Liver (tissue), 9 donors: Measurements from ENCODE around the gene BTN1A1. TPM values are rescaled to one million over a fixed set of nuclear protein-coding genes. Genes with fewer than 3 reads are reported as not detected.
A peak's percentile ranks its signal among the peaks of the same experiment; 100 is the strongest.

Experiments used
- DNase-seq: peaks from one replicate; pipeline ENCODE4 v3.0.0-alpha.2; 2017; ENCODE audit warnings: low spot score
- H3K27ac ChIP-seq, 2 donors: one replicate each; pipeline ENCODE4 v1.7.0; 2013; ENCODE audit warnings: inconsistent platforms in 2 of 2, low read length in 2 of 2, control low read depth in 1 of 2, low read depth in 1 of 2, mild to moderate bottlenecking in 1 of 2
- H3K27me3 ChIP-seq, 4 donors: one replicate each; pipeline versions ENCODE4 v1.6.1 to v1.7.0; 2013; ENCODE audit warnings: low read length in 3 of 4, inconsistent platforms in 1 of 4, mild to moderate bottlenecking in 1 of 4, moderate library complexity in 1 of 4; ENCODE audit not compliant: control insufficient read depth in 4 of 4, insufficient read depth in 4 of 4
- H3K36me3 ChIP-seq, 4 donors: one replicate each; pipeline versions ENCODE4 v1.6.1 to v1.7.0; 2013; ENCODE audit warnings: low read length in 3 of 4, mild to moderate bottlenecking in 3 of 4, low read depth in 1 of 4, moderate library complexity in 1 of 4; ENCODE audit not compliant: control insufficient read depth in 4 of 4, insufficient read depth in 3 of 4
- H3K4me1 ChIP-seq, 4 donors: one replicate each; pipeline versions ENCODE4 v1.6.1 to v1.7.0; 2013; ENCODE audit warnings: low read length in 3 of 4, mild to moderate bottlenecking in 3 of 4, moderate library complexity in 1 of 4; ENCODE audit not compliant: control insufficient read depth in 4 of 4, insufficient read depth in 4 of 4
- H3K4me3 ChIP-seq, 3 donors: one replicate each; pipeline versions ENCODE4 v1.6.1 to v1.7.0; 2013; ENCODE audit warnings: low read length in 3 of 3, control low read depth in 1 of 3, low read depth in 1 of 3, mild to moderate bottlenecking in 1 of 3
- H3K9ac ChIP-seq, 2 donors: one replicate each; pipeline ENCODE4 v1.7.0; 2013; ENCODE audit warnings: low read length in 2 of 2, mild to moderate bottlenecking in 2 of 2, moderate library complexity in 2 of 2, control low read depth in 1 of 2, low read depth in 1 of 2
- H3K9me3 ChIP-seq, 4 donors: one replicate each; pipeline versions ENCODE4 v1.6.1 to v1.7.0; 2013; ENCODE audit warnings: low read length in 3 of 4; ENCODE audit not compliant: control insufficient read depth in 4 of 4
- ATF3 ChIP-seq: IDR thresholded peaks from 2 replicates; pipeline ENCODE4 v1.6.1; 2016; ENCODE audit warnings: antibody characterized with exemption
- CTCF ChIP-seq: fragments of 150-350 bp; IDR thresholded peaks from 2 replicates; pipeline ENCODE4 v1.5.1; 2017; ENCODE audit warnings: improper control_type of control experiment, low read depth, low read length; ENCODE audit not compliant: missing input control
- EGR1 ChIP-seq, 2 donors: IDR thresholded peaks; 2 replicates each; pipeline ENCODE4 v1.6.1; 2016 to 2018; ENCODE audit warnings: antibody characterized with exemption in 2 of 2, low read depth in 2 of 2
- FOXA1 ChIP-seq: IDR thresholded peaks from 2 replicates; pipeline ENCODE4 v1.6.1; 2016; ENCODE audit warnings: antibody characterized with exemption
- FOXA2 ChIP-seq: IDR thresholded peaks from 2 replicates; pipeline ENCODE4 v1.6.1; 2016; ENCODE audit warnings: antibody characterized with exemption
- GABPA ChIP-seq, 2 donors: IDR thresholded peaks in 1 of 2; conservative IDR thresholded peaks in 1 of 2; 2 replicates each; pipeline ENCODE4 v1.6.1; 2016; ENCODE audit warnings: antibody characterized with exemption in 2 of 2, mild to moderate bottlenecking in 1 of 2, moderate library complexity in 1 of 2
- HNF4A ChIP-seq, 2 donors: conservative IDR thresholded peaks; 2 replicates each; pipeline ENCODE4 v1.6.1; 2016; ENCODE audit warnings: antibody characterized with exemption in 2 of 2, mild to moderate bottlenecking in 2 of 2
- HNF4G ChIP-seq: IDR thresholded peaks from 2 replicates; pipeline ENCODE4 v1.6.1; 2016; ENCODE audit warnings: antibody characterized with exemption
- JUND ChIP-seq, 2 donors: IDR thresholded peaks; 2 replicates each; pipeline ENCODE4 v1.6.1; 2016; ENCODE audit warnings: antibody characterized with exemption in 2 of 2
- MAX ChIP-seq: IDR thresholded peaks from 2 replicates; pipeline ENCODE4 v1.6.1; 2016; ENCODE audit warnings: antibody characterized with exemption
- NR2F2 ChIP-seq: IDR thresholded peaks from 2 replicates; pipeline ENCODE4 v1.6.1; 2016; ENCODE audit warnings: antibody characterized with exemption
- RAD21 ChIP-seq, 2 donors: IDR thresholded peaks; 2 replicates each; pipeline ENCODE4 v1.6.1; 2016; ENCODE audit warnings: antibody characterized with exemption in 2 of 2, mild to moderate bottlenecking in 2 of 2
- REST ChIP-seq: IDR thresholded peaks from 2 replicates; pipeline ENCODE4 v1.6.1; 2016; ENCODE audit warnings: antibody characterized with exemption, mild to moderate bottlenecking
- RXRA ChIP-seq, 2 donors: IDR thresholded peaks; 2 replicates each; pipeline ENCODE4 v1.6.1; 2017 to 2018; ENCODE audit warnings: antibody characterized with exemption in 2 of 2, mild to moderate bottlenecking in 1 of 2
- SP1 ChIP-seq: IDR thresholded peaks from 2 replicates; pipeline ENCODE4 v1.6.1; 2018; ENCODE audit warnings: antibody characterized with exemption, mild to moderate bottlenecking
- TAF1 ChIP-seq: conservative IDR thresholded peaks from 2 replicates; pipeline ENCODE4 v1.6.1; 2016; ENCODE audit warnings: antibody characterized with exemption, mild to moderate bottlenecking
- YY1 ChIP-seq: IDR thresholded peaks from 2 replicates; pipeline ENCODE4 v1.6.1; 2016; ENCODE audit warnings: antibody characterized with exemption, mild to moderate bottlenecking
- ZBTB33 ChIP-seq: IDR thresholded peaks from 2 replicates; pipeline ENCODE4 v1.6.1; 2016; ENCODE audit warnings: antibody characterized with exemption
- WGBS: extraction: QIAGEN DNeasy Blood & Tissue Kit; methylation state at CpG from one replicate; pipeline ENCODE4 v1.1.7; 2013; 5-methylcytosine and 5-hydroxymethylcytosine counted together
- polyA plus RNA-seq, 2 donors: library from polyadenylated mRNA; stranded (reverse) in 1 of 2; unstranded in 1 of 2; fragments of 200-250 nt in 1 of 2; fragments of >200 nt in 1 of 2; fragmentation: Nextera tagmentation in 1 of 2; extraction: Ambion mirVana in 1 of 2; gene quantifications; one replicate each; pipeline versions ENCODE4 v1.2.1 to v1.2.3, GENCODE V29; 2013 to 2015
- total RNA-seq, 2 donors: library from RNA; depleted of rRNA; stranded (reverse); fragments of >200 nt; gene quantifications; one replicate each; pipeline ENCODE4 v1.2.3, GENCODE V29; 2014
- donor health status: healthy.
- donor health status: healthy.
- donor health status: healthy.
- donor health status: healthy.
- donor health status: healthy.

Gene BTN1A1
- total and polyA plus RNA-seq, 4 donors: 0.06 TPM; not detected in 3

- Histone ChIP-seq H3K36me3 (no peaks in the 10 kb centered on the region), H3K27ac (no peak overlapping the region), H3K27me3 (no peaks in the 10 kb centered on the region), H3K4me3 (no peak overlapping the region), H3K9me3 (no peaks in the 10 kb centered on the region), H3K4me1 (peaks cover 0 to 17% (median 9%) of the 10 kb centered on the region in 4 donors), H3K9ac (no peak overlapping the region)
- WGBS: 98% methylated on average over 1 of the region's 1 CpG
- TF ChIP-seq MAX (no peak), HNF4G (no peak), HNF4A (conservative IDR thresholded peaks at IDR 0.05) (no peak), YY1 (no peak), NR2F2 (no peak)
- DNase-seq: no peak
Observed at GRCh38 chr6:26531897-26532296, 31.8 kb downstream of the BTN1A1 start.

- peak overlapping the region in 1 of 2 donors; percentile 39 for H3K27ac ChIP-seq
- peak overlapping the region; percentile 60 to 63 for H3K9ac ChIP-seq
- peak; percentile 92 for DNase-seq
- no peaks in the 10 kb centered on the region for H3K9me3 ChIP-seq
- H3K4me1 ChIP-seq: peaks cover 0 to 20% (median 12%) of the 10 kb centered on the region in 4 donors
- H3K4me3 ChIP-seq: peak overlapping the region; percentile 73 to 78 (median 74)
- no peaks in the 10 kb centered on the region for H3K27me3 ChIP-seq
- no peaks in the 10 kb centered on the region for H3K36me3 ChIP-seq
- TF ChIP-seq GABPA (IDR thresholded peaks at IDR 0.05 in 1 of 2, conservative IDR thresholded peaks at IDR 0.05 in 1 of 2) (no peak), TAF1 (no peak), NR2F2 (peak; percentile 45), HNF4A (conservative IDR thresholded peaks at IDR 0.05) (no peak), JUND (IDR thresholded peaks at IDR 0.05) (peak in 1 of 2 donors; percentile 49), HNF4G (no peak), RXRA (IDR thresholded peaks at IDR 0.05) (peak; percentile 44), RAD21 (IDR thresholded peaks at IDR 0.05) (peak in 1 of 2 donors; percentile 32), ATF3 (peak; percentile 100), FOXA2 (no peak), YY1 (peak; percentile 63), REST (peak; percentile 40), EGR1 (IDR thresholded peaks at IDR 0.05; ENCODE audit: low read depth in 2 of 2) (peak in 1 of 2 donors; percentile 29), MAX (peak; percentile 63), FOXA1 (peak; percentile 47), CTCF (no peak), SP1 (peak; percentile 4), ZBTB33 (peak; percentile 17)
- WGBS: 1% methylated on average over 28 of the region's 28 CpGs
Observed at GRCh38 chr6:26532699-26533531, 32.8 kb downstream of the BTN1A1 start.
